GM04503 (cell line): ENCODE data around the gene AMIGO3.
A peak's percentile ranks its signal among the peaks of the same experiment; 100 is the strongest.
"Not testable (repeated sequence)": the region's sequence is repeated elsewhere in the genome, so short reads cannot be mapped to it uniquely, and the experiment has no call there.

Experiments
- DNase-seq: peaks from one replicate; pipeline ENCODE4 v3.0.0-alpha.2; 2012; ENCODE audit warnings: low read depth

Gene AMIGO3

DNA sequence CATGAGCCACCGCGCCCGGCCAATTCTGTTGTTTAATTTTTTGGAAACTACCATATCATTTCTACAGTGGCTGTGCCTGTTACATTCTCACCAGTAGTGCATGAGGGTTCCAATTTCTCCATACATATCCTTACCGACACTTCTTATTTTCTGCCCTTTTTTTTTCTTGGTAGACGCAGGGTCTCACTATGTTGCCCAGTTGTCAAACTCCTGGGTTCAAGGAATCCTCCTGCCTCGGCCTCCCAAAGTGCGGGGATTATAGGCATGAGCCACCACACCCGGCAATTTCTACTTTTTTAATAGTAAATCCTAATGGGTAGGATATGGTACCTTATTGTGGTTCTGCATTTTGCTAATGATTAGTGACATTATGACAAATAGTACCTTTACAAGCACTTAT, 9.6 kb downstream of the AMIGO3 start:
- no peak for DNase-seq

GRCh38 chr3:49707113-49707480, 12.4 kb downstream of the AMIGO3 start:
- DNase-seq, result no peak

DNA sequence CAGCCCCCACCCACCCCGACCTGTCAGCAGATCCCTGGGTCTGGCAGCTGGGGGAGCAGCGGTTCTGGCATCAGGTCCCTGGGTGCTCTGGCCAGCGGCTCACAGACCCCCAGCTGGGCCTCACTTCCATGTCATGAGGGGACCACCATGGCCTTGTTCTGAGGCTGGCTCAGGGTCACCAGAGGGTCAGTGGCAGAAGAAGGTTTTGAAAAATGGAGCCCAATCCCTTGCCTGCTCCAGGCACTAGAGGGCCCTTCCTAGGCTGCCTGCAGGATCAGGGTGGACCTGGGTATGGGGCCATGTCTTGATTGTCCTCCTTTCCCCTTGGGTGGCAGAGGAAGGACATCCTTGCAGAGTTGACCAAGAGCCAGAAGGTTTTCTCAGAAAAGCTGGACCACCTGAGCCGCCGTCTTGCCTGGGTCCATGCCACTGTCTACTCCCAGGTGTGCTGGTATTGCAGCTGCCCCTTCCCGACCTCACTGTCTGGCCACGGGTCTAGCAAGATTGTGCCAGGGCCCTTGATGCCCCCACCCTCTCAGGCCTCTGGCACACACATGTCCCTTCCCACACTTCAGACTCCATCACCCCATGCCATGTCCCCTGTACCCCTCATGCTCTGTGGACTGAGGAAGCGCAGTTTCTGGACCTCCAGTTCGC, 12.9 kb downstream of the AMIGO3 start:
- no peak for DNase-seq

- no peak for DNase-seq
Measured at GRCh38 chr3:49705390-49705960, 14.0 kb downstream of the AMIGO3 start.

GRCh38 chr3:49704629-49705028, 14.9 kb downstream of the AMIGO3 start:
- DNase-seq, result no peak

DNA sequence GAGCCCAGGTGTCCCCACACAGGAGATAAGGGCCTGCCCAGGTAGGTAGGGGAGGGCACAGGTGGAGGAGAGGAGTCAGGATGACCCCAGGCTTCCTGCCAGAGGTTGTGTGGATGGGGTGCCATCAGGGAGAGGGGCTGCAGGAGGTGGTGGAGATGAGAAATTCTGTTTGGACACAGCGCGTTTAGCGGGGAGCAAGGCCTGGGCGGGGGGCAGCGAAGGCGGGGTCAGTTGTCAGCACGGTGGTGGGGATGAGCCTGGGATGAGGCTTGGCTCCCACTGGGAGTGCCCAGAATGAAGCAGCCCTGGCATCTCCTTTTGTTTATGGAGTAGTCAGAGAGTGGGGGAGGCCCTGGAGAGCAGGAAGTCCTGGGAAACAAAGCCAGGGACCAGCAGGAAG, 15.5 kb downstream of the AMIGO3 start:
- DNase-seq, result no peak

GRCh38 chr3:49703443-49703927, 16.0 kb downstream of the AMIGO3 start:
- DNase-seq, result no peak

GRCh38 chr3:49702672-49703071, 16.8 kb downstream of the AMIGO3 start:
- no peak for DNase-seq

DNA sequence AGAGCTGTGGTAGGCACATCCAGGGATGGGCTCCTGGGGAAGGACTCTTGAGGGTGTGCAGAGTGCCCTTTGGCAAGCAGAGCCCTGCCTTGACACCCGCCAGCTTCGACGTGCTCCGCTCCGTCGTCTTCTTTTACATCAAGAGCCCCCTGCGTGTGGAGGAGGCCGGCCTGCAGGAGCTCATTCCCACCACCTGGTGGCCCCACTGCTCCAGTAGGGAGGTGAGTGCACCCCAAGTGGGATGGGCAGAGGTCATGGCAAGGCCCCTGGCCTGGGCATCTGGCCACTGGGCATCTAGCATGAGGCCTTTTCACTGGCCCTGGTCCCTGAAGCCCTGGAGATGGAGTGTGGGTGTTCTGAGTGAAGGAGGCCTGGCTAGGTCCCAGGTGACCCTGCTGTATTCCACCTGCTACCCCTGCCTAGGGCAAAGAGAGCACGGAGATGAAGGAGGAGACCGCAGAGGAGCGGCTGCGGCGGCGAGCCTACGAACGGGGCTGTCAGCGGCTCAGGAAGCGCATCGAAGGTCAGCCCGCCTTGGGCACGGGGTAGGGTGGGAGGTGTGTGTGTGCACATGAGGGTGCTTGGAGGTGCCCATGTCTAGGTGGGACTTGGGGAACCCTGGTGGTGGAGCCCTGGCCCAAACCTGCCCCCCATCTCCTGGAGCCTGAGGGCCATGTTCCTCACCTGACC, 18.0 kb downstream of the AMIGO3 start:
- no peak for DNase-seq

DNA sequence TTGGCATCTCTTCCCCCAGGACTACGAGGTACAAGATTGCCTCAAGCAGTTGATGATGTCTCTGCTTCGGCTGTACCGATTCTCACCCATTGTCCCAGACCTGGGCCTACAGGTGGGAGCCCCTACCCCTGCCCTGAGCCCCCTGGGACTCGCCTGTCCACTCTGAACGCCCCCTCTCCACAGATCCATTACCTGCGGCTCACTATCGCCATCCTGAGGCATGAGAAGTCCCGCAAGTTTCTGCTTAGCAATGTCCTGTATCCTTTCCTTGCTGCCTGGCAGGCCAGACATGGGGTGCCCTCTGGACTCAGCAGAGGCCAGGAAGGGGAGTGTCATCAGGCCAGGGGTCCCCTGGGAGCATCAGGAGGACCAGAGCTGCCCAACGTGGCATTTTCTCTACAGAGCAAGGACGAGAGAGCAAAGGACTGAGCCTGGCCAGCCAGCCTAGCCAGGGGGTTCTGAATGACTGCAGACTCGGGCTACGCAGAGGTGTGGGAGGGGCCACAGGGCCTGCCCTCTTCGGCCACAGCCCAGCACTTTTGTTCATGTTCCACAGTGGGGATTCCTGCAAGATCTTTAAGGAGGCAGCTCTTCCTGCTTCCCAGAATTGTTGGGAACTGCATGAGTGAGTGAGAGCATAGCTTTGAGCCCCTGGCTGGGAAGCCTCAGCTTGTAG, 18.9 kb downstream of the AMIGO3 start:
- no peak for DNase-seq

DNA sequence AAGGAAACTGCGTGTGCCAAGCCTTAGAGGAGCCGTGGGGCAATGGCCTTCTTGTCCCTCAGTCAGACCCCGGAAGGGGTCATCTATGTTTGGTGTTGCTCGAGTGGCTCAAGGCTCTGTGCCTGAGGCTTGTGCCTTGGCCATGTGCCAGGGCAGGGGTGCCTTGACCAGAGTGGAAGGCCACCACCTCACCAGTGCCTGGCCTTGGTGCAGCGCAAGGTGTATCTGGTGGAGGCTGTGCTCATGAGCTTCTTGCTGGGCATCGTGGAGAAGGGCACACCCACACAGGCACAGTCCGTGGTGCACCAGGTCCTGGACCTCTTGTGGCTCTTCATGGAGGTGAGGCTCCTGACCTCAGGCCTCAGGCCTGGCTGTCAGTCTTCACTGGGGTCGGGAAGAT, 19.5 kb downstream of the AMIGO3 start:
- no peak for DNase-seq

- DNase-seq, result peak; percentile 17
Measured at GRCh38 chr3:49699281-49699979, 20.1 kb downstream of the AMIGO3 start.

DNA sequence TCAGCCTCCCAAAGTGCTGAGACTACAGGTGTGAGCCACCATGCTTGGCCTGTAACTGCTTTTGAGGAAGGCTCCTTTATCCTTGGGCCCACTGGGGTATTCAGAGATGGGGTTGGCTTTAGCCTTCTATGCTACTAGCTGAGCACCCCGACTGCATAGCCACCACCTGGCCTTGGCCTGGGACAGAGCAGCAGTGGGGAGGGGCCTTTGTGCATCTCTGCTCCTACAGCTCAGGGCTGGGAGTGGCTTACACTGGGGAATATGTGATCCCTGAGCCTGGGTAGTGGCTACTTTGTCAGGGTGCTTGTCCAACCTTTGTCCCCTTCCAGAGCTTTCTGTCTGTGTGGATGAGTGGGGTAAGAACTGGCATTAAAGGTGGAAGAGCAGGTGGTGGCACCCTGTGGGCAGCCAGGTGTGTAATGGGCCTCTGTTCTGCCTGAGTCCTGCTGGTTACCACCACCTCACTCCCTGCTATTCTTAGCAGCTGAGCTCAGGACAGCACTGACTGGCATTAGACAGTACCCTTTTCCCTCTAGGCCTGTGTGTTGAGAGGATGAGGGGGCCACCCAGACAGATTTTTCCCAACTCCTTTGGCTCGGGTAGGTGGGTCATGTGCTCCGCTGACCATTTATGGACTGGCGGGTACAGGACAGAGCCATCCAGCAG, 24.0 kb downstream of the AMIGO3 start:
- DNase-seq, result not testable (repeated sequence)

- not testable (repeated sequence) for DNase-seq
Measured at GRCh38 chr3:49694409-49695070, 24.9 kb downstream of the AMIGO3 start.

DNA sequence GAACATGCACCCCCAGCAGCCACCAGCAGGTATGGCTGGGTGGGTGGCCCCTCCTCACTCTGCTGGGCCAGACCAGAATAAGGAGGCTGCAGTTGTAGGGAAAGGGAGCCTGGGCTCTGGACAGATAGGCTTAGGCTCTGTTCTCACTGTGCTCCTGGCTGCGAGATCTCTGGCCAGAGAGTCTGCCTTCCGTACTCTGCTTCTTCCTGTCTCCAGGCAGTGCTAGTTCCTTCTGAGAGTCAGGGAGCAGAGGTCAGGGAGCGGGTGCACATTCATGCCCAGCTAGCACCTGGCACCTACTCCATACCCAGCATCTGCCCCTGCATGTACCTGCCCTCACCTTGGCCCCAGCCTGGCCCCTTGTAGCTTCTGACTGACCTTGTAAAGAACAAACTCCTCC, 28.0 kb downstream of the AMIGO3 start:
- not testable (repeated sequence) for DNase-seq

- not testable (repeated sequence) for DNase-seq
Measured at GRCh38 chr3:49690856-49691255, 28.6 kb downstream of the AMIGO3 start.

DNA sequence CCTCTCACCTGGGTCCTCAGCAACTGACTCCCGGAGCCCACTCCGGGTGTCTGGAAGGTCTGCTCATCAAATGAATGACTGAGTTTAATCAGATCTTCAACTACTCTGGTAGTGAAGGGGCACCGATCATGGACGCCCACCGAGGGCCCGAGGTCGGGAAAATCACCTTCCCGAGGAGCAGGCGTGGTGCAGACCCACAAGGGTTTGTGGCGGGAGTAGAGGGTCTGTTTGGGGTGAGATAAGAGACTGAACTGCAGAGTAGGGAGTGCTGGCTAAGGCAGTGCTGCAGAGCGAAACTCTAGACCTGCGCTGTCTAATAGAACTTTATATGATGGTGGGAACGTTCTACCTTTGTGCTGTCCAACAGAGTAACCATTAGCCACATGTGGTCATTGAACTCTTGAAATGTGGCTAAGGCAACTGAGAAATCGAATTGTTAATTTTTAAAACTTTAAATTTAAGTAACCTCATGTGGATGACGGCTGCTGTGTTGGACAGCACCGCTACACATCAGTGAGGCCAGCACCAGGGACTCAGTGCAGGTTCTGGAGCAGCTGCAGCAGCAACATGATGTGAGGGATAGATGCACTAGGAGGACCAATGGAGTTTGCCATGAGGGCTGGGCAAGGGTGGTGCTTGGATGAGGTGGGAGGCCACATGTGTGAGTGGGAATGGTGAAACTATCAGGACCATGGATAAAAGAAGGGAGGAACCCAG, 29.4 kb downstream of the AMIGO3 start:
- DNase-seq, result not testable (repeated sequence)

- peak; percentile 51 for DNase-seq
Measured at GRCh38 chr3:49689046-49689907, 30.2 kb downstream of the AMIGO3 start, which contains the start of the genes MST1 and RNF123. Gene MST1, minus strand, starts transcription at chr3:49689474. Its CDS starts 783 bp downstream, at chr3:49688691. Gene RNF123, plus strand, starts transcription at chr3:49689557. Its CDS starts 1,609 bp downstream, at chr3:49691166.
